Left ventricle myocardium superior (tissue), 1 donor: ENCODE data around the gene HAGH. TPM values are rescaled to one million over a fixed set of nuclear protein-coding genes. Genes with fewer than 3 reads are reported as not detected.
A peak's percentile ranks its signal among the peaks of the same experiment; 100 is the strongest.

Source experiments
- ATAC-seq: fragments of 200-7000 bp; cut with Tn5 transposase; one replicate; pipeline ENCODE4 v1.9.1; 2020; ENCODE audit warnings: mild to moderate bottlenecking, moderate library complexity
- DNase-seq: peaks from one replicate; pipeline ENCODE4 v3.0.0-alpha.2; 2020
- intact Hi-C: fragments of 100-400 bp; cut with micrococcal nuclease; formaldehyde crosslinking; loops from one replicate; pipeline ENCODE4 v1.11.0; 2022
- total RNA-seq: library from RNA; stranded (reverse); fragmentation: NEBNext Ultra II Directional; extraction: Animal tissue kit (Norgen Biotek cat#: 25700); gene quantifications from one replicate; pipeline ENCODE4 v1.2.1, GENCODE V29; 2021
- donor health status: DM: no; HTN: yes; CAD: no; lungs with severe emphysema.

HAGH gene
- total RNA-seq, 1 donor from 2014 or later: 182 TPM

DNA sequence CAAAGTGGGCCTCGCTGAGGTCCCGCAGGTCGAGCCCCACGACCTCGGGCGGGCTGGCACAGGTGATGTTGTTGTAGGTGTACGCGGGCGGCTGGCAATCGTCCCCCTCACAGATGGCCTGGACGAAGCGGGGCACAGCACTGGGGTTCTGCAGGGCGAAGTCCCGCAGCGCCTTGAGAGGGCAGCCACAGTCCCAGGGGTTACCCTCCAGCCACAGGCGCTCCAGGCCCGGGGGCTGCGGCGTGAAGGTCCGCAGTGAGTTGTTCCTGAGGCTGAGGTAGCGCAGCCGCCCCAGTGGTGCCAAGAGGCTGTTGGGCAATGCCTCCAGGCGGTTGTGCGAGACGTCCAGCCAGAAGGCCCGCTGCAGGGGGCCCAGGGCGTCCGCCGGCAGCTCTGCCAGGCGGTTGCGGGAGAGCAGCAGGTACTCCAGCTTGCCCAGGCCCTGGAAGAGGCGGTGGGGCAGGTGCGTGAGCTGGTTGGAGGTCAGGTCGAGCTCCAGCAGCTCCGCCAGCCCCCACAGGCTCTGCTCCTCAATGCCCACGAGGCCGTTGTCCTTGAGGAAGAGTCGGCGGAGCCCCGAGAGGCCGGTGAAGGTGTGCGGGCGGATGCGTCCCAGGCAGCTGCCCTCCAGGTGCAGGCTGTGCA, 35.9 kb downstream of the HAGH start:
- DNase-seq: no peak
- intact Hi-C loops: no loop called here
- no peak for ATAC-seq

DNA sequence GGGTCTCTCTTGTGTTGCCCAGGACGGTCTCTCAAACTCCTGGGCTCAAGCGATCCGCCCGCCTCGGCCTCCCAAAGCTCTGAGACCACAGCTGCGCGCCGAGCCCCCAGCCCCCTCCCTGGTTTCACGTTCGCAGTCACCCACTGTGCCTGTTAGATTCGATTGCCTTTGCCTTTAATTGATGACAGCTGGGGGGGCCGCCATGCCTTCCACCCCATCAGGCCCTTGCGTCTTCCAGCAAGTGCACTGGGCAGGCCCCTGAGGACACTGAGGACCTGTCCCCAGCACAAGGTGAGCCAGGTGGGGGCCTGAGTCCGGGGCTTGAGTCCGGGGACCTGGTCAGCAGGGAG, 36.4 kb downstream of the HAGH start:
- ATAC-seq (no peak), DNase-seq (no peak)
- intact Hi-C loops: no loop called here

DNA sequence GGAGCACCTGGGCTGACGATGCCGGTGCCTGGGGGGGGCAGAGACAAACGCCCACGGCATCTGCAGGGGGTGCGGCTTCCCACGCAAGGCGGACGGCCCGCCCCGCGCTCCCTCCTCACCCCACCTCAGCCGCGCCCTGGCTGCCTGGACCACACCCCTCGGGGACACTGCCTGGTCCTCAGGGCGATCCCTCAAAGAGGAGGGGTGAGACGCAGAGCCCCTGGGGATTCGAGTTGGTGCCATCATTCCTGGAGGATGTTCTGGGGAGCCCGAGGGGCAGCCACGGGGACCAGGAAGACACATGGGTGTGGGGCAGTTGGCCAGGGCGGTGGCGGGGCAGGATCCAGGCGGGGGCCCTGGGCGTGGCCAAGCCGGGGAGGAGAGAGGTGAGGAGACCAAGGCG, 37.0 kb downstream of the HAGH start:
- intact Hi-C loops: no loop called here
- DNase-seq: peak; percentile 27
- no peak for ATAC-seq

DNA sequence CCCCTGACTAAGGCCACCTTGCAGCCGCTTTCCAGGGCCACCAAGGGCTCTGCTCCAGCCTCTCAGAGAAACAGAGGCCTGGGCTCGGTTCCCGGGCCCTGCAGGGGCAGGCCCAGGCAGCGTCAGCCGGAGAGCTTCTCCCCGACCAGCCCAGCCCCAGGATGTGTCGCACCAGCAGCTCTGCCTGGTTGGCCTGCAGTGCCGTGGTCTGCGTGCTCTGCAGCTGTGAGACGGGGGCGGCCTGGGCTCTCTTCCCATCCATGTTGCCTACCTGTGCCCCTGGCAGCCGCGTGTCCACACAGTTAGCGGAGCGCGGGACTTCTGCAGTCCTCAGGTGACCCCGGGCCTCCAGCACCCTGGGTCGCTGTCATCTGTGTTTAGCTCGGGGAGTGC, 37.9 kb downstream of the HAGH start:
- intact Hi-C loops: no loop called here
- ATAC-seq (no peak), DNase-seq (peak; percentile 26)

DNA sequence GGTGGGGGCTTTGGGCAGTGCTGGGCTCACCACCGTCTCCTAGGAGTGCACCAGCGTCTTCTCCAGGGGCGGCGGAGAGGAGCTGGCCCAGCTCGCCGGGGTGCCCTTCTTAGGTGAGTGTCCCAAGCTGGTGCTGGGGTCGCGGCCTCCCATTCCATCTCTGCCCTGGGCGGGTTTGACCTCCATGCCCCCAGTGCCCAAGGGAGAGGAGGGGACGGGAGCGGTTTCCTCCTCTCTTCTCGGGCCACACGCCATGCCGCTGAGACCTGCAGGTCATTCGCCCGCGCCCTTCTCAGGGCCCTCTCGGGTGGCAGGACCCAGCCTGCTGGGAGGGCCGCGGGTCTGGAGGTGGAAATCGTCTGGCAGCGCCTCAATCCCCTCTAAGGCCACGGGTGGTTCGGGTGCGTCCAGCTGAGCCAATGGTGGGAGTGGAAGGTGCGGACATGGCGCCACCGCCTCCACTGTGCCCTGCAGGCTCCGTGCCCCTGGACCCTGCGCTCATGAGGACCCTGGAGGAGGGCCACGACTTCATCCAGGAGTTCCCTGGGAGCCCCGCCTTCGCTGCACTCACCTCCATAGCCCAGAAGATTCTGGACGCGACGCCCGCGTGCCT, 38.4 kb downstream of the HAGH start:
- ATAC-seq (no peak), DNase-seq (peak; percentile 31)
- intact Hi-C loops: no loop called here

DNA sequence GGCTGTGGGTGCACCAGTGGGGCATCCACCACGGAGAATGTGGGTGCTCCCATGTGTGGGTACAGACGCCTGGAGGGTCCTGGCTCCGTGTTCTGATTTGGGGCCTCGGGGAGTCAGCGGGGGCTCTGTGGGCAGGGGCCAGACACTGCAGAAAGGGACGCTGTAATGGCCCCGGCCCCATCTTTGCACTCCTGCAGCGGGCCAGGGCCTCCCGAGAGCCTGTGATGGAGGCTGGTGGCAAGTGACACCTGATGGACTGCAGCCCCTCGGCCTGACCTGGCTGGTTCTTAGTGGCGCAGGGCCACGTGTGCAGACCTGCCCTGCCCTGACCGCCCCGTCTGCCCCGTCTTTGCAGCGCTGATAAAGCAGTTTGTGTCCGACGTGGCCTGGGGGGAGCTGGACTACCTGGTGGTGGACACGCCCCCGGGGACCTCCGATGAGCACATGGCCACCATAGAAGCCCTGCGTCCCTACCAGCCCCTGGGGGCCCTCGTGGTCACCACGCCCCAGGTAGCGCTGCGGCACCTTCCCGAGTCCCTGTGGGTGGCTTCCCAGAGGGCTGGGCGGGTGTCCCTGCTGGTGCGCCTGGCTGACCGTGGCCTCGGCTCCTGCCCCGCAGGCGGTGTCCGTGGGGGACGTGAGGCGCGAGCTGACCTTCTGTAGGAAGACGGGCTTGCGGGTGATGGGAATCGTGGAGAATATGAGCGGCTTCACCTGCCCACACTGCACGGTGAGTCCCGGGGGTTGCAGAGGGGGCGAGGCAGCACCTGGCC, 39.1 kb downstream of the HAGH start:
- DNase-seq: peak; percentile 29
- no peak for ATAC-seq
- intact Hi-C loops: no loop called here

DNA sequence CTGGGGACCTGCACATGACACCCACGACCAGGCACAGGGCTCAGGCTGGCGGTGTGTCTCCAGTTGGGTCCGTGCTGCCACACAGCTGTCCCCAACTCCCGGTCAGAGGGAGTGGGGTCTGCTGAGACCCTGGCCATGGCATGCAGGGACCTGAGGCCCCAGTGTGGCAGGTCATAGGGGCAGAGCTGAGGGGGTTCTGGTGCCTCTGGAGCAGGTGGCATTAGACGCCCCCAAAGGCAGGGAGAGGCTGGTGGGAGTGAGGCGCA, 39.6 kb downstream of the HAGH start:
- intact Hi-C loops: no loop called here
- DNase-seq: peak; percentile 19
- ATAC-seq: no peak

DNA sequence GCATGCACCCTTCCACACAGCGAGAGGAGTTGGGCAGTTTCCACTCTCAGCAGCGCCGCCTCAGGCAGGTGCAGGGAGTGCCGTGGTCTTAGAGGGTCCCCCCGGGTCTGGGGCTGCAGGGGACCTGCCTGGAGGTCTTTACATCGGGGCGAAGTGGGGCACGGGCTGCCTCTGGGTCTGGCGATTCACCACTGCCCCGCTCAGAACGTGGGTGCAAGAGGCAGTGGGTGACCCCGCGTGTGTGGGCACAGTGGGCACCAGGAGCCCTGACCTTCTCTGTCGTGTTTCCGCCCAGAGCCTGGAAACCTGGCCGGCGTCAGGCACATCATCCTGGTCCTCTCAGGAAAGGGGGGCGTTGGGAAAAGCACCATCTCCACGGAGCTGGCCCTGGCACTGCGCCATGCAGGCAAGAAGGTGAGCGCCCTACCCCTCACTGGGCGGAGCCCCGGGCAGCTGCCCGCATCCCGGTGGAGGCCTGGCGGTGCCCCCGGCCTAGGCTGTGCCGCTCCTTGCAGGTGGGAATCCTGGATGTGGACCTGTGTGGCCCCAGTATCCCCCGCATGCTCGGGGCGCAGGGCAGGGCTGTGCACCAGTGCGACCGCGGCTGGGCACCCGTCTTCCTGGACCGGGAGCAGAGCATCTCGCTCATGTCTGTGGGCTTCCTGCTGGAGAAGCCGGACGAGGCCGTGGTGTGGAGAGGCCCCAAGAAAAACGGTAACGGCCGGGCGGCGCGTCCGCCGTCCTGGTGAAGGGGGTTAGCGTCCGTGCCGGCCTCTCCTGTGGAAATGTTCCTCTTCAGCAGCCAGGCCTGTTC, 40.2 kb downstream of the HAGH start:
- DNase-seq (peak; percentile 29), ATAC-seq (no peak)
- intact Hi-C loops: no loop called here

DNA sequence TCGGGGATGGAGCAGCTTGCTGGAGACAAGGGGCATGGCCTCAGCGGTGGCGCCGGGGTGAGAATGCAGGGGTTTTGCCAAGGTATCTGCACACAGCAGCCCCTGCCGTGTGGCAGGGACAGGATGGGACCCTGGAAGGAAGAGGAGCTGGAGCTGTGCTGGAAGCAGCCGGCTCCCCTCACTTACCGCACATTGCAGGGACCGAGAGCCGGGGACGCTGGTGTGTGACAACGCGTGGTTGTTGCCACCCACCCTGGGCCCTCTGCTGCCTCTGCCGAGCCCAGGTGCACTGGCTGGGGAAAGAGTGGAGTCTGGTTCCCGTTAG, 40.8 kb downstream of the HAGH start:
- ATAC-seq (no peak), DNase-seq (peak; percentile 27)
- intact Hi-C loops: no loop called here

DNA sequence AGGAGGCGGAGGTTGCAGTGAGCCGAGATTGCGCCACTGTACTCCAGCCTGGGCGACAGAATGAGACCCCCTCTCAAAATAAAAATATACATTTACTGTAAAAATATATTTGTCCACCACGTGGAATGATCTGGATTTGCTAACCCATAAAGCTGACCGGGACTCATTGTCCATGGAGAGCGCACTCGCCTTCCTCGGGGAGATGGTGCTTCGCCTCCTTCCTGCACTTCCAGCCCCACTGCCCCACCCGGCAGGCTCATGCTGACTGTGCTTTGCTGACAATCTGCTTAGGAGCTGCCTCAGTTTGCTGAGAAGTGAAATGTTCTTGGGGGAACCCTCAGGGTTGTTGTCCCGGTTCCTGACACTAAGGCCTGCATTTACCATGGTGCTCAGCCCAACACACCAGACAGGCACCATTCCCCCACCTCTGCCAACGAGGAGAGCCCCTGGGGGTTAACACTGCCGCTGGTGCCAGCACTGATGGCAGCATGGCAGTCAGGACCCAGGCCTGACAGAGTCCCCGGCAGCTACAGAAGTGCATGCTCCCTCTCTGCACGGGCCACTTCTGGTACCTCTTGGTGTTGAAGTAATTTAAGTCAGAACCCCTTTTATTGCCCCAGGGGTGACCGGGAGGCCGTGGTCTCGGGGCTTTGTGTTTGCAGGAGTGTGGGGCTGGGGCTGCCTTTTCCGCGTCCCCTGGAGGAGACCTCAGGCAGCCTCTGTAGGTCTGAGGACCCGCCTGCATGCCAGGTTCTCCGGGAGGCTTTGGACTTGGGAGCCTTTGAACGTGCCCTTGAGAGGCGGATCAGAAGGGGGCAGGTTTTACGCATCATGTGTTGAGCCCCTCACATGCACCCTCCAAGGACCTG, 41.4 kb downstream of the HAGH start:
- DNase-seq (peak; percentile 19), ATAC-seq (no peak)
- intact Hi-C loops: no loop called here

DNA sequence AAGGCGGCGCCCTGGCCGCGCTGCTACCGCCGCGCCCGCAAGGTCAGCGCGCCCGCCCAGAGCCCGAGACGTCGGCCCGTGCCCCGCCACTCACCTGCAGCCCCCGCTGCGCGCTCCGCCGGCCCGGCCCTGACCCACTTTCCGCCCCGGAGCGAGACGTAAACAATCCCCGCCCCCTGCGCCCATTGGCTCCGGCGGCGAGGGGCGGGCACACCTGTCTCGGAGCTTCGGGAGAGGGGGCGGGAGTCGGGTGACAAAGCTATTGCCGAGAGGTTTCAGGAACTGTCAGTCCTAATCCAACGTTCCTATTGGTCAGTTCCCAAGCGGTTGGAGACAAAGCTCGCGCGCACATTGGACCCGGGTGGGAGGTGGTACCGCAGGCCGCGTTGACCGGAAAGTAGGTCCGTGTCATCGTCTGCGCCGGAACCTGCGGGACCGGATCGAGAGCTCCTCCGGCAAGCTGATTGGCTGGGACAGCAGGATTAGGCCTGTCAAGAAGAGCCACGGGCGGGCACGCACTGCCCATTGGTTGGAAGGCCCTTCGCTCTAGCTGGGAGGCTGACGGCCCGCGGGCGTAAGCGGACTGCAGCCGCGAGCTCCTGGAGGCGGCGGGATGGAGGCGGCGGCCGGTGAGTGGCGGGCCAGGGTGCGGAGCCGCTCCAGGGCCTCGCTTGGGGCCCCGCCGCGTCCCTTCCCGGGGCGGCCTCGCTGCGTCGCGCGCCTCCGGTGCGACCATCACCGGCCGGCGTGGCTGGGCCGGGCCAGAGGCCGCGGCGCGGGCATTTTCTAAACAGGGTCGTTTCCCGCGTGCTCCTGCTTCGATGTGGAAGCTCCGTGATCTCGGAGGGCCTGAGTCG, 44.0 kb downstream of the HAGH start, which contains the start of the genes NUBP2 and SPSB3:
Gene NUBP2 (plus strand): TSS at position 553 of the 857 bp plus-strand sequence. CDS start 61 bp downstream, at position 614.
Gene SPSB3 (minus strand): TSS at position 164 of the 857 bp plus-strand sequence. CDS start 1,088 bp downstream, outside the sequence.
- peak; percentile 93 for ATAC-seq
- peak; percentile 100 for DNase-seq
- intact Hi-C loops: no loop called here

DNA sequence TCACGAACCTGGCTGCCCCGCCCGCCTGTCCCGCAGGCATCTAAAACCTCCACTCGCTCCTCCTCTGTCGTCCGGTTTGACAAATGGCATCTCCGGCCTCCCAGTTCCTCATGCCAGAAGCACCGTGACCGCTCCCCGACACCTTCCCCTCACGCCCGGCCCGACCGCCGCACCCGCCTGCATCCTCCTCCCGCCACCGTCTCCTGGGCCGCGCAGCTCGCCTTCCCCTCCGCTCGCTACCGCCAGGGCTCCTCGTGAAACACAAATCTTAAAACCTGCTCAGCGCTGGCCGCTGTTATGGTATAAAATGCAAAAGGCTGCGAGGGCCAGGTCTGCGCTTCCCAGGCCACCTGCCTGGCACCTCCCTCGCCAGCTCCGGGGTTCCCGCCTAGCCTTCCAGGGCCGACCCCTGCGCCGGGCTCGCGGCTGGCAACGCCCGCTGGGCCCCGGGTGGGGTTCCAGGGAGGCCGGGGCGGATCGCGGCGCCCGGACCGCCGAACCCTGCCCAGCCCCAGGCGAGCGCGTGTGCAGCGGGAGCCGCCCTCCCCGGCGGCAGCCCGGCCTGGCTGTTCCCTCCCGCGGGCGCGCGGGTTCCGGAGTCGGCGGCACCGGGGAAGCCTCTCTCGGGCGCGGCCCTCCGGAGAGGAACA, 44.7 kb downstream of the HAGH start:
- DNase-seq (peak; percentile 45), ATAC-seq (no peak)

DNA sequence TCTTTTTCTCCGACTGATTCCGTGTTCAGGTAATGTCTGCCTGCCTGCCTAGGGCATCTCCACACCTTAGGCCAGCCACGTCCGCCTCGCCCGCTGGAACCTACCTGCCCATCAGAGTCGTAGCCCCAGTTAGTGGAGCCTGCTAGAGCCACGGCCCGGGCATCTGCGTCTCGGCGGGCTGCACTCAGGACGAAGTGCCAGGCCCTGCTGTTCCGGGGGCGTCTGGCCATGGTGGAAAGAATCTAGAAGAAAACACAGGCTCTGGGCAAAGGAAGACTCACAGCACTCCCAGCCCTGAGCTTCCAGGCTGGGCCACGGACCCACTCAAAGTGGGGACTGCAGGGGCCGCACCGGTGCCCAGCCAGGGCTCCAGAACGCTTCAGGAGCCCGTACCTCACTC, 45.4 kb downstream of the HAGH start:
- intact Hi-C loops: no loop called here
- DNase-seq: peak; percentile 36
- ATAC-seq: no peak

More for the DNA sequence above, 44.7 kb downstream of the HAGH start:
- intact Hi-C loops: no loop called here

DNA sequence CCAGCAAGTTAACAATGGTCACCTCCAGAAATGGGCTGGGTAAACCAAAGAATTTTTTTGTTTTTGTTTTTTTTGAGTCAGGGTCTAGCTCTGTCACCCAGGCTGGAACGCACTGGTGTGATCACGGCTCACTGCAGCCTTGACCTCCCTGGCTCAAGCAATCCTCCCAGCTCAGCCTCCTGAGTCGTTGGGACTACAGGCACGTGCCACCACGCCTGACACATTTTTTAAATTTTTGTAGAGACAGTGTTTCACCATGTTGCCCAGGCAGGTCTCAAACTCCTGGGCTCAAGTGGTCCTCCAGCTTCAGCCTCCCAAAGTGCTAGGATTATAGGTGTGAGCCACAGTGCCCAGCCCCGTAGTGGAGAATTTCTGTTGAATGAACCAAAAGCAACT, 46.0 kb downstream of the HAGH start:
- no peak for ATAC-seq
- intact Hi-C loops: no loop called here
- no peak for DNase-seq

DNA sequence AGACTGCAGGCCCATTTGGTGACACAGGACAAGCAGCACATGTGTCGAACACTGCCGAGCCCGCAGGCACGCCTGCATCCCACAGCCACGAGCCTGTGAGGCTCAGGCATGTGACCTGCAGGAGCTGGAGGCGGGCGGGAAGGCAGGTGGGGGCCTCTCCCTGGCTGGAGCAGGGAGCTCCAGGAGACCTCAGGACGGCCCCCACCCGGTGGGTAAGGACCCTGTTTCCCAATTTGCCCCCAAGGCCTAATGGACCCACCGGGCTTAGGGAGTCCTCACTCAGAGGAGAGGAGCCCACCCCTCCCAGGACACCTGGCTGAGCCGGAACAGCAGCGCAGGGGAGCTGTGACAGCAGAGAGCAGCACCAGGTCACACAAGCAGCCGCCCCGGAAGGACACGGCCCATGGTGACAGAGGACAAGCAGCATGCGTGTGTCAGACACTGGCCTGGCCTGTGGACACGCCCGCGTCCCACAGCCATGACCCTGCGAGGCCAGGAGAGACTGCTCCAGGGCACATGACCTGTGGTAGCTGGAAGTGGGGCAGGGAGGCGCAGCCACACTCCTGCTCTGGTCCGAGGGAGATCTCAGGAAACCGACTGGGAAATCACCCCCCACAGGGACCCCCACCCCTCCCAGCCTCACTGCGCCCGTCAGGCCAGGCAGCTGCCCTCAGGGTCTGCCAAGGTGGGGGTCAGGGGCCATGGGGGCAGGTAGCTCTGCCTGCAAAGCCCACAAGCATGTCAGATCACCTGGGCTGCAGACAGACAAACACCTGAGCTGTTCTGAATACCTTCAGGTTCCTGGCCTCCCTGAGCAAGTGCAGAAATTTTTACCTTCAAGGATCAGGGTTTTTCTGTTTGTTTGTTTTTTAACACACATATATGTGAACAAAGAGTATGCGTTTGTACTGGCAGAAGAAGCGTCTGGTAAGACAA, 46.6 kb downstream of the HAGH start:
- DNase-seq (peak; percentile 29), ATAC-seq (no peak)
- intact Hi-C loops: no loop called here

DNA sequence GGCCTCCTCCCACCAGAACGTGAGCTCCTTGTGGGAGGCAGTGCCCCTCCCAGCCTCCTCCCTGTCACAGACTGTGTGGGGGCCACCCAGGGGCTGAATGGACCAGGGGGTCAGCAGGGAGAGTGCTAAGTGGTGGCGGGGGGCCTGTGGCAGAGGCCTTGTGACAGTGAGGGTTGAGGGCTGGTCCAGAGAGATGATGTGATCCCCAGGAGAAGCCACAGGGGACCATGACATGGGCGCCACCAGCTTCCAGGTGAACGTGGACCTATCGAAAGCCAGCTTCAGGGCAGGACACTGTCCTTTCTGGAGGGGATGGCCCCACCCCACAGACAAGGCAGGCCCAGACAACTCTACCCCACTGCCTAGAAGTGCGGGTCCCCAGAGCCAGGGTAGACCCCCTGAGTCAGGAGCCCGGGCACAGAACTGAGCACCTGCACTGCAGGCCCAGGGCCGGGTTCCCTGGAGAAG, 47.4 kb downstream of the HAGH start:
- intact Hi-C loops: no loop called here
- DNase-seq (peak; percentile 26), ATAC-seq (no peak)
